HepG2 (cell line): ENCODE data around the gene XPNPEP2. TPM values are rescaled to one million over a fixed set of nuclear protein-coding genes. Genes with fewer than 3 reads are reported as not detected.
A peak's percentile ranks its signal among the peaks of the same experiment; 100 is the strongest.

Source experiments
- ATAC-seq: fragments of 200-7000 bp; cut with Tn5 transposase; 3 replicates; pipeline ENCODE4 v1.9.1; 2020; ENCODE audit warnings: mild to moderate bottlenecking, moderate library complexity
- BruUV-seq: library from RNA; stranded (reverse); fragments of 400-500 nt; replicated peaks from 2 replicates; lab custom pipeline; 2021; lab: Mats Ljungman, UMichigan
- CTCF ChIA-PET: fragments of 300-600 bp; formaldehyde crosslinking; extraction: SDS; loops from one replicate; lab custom pipeline; 2021; ENCODE audit warnings: low total read pairs, inconsistent platforms, low intra/inter-chr PET ratio; lab: Yijun Ruan, JAX
- POLR2A ChIA-PET: fragments of 350-600 bp; sonication (Branson Sonifier 250); formaldehyde crosslinking; loops from one replicate; lab custom pipeline; 2020; ENCODE audit warnings: antibody characterized with exemption, inconsistent platforms; lab: Yijun Ruan, JAX
- DNase-seq: peaks from one replicate; pipeline ENCODE4 v3.0.0-alpha.2; 2015; ENCODE audit warnings: low spot score
- FAIRE-seq: peaks from 3 replicates; lab custom pipeline; 2011; peaks lifted over from hg19 to GRCh38; lab: Jason Lieb, UNC
- H2AFZ ChIP-seq: one replicate; pipeline ENCODE4 v1.6.1; 2011; ENCODE audit warnings: low read length, inconsistent platforms
- H3K27ac ChIP-seq: fragments of 300-600 bp; 3 replicates; pipeline ENCODE4 v1.8.0; 2011; ENCODE audit warnings: mixed run types, mild to moderate bottlenecking, mixed read lengths, low read length, inconsistent platforms; ENCODE audit not compliant: insufficient read depth; ENCODE audit errors: extremely low read length
- H3K27me3 ChIP-seq, 2 experiments: fragments of 200-600 bp in 1 of 2; 2 replicates in 1 of 2; 3 replicates in 1 of 2; pipeline versions ENCODE4 v1.6.0 to v1.8.0; 2011; ENCODE audit warnings: low read length in 2 of 2, mild to moderate bottlenecking in 2 of 2, moderate library complexity in 2 of 2, inconsistent platforms in 1 of 2; ENCODE audit not compliant: insufficient read depth in 2 of 2, control insufficient read depth in 1 of 2
- H3K36me3 ChIP-seq, 2 experiments: fragments of 200-600 bp in 1 of 2; replicated peaks in 1 of 2; 2 replicates in 1 of 2; 3 replicates in 1 of 2; pipeline versions ENCODE4 v1.5.1 to v1.8.0; 2011; ENCODE audit warnings: low read length in 2 of 2, inconsistent platforms in 1 of 2; ENCODE audit not compliant: insufficient read depth in 2 of 2, control insufficient read depth in 1 of 2
- H3K4me1 ChIP-seq: 2 replicates; pipeline ENCODE4 v1.5.1; 2012; ENCODE audit warnings: low read length, inconsistent platforms; ENCODE audit not compliant: insufficient read depth
- H3K4me2 ChIP-seq: 2 replicates; pipeline ENCODE4 v1.6.0; 2011; ENCODE audit warnings: low read depth, low read length, inconsistent platforms
- H3K4me3 ChIP-seq, 3 experiments: fragments of 200-600 bp in 1 of 3; sonication (generic), shearing (Covaris generic) in 1 of 3; replicated peaks in 1 of 3; 2 replicates each; pipeline ENCODE4 v1.5.1; 2011 to 2016; ENCODE audit warnings: low read length in 3 of 3, inconsistent platforms in 2 of 3, low read depth in 2 of 3, mild to moderate bottlenecking in 2 of 3, control low read depth in 1 of 3, mixed read lengths in 1 of 3; ENCODE audit not compliant: insufficient read depth in 1 of 3
- H3K79me2 ChIP-seq: one replicate; pipeline ENCODE4 v1.6.1; 2011; ENCODE audit warnings: low read length, inconsistent platforms; ENCODE audit not compliant: insufficient read depth
- H3K9ac ChIP-seq: 2 replicates; pipeline ENCODE4 v1.6.0; 2011; ENCODE audit warnings: mild to moderate bottlenecking, low read depth, low read length, inconsistent platforms; ENCODE audit not compliant: insufficient read depth
- H3K9me3 ChIP-seq: 2 replicates; pipeline ENCODE4 v1.5.1; 2012; ENCODE audit warnings: mild to moderate bottlenecking, low read length
- H4K20me1 ChIP-seq: 2 replicates; pipeline ENCODE4 v1.6.0; 2011; ENCODE audit warnings: inconsistent platforms, mild to moderate bottlenecking, low read length, moderate library complexity; ENCODE audit not compliant: insufficient read depth
- BORCS8-MEF2B ChIP-seq: sonication (generic); formaldehyde crosslinking; IDR thresholded peaks from 2 replicates; pipeline ENCODE4 v1.8.0; 2022; ENCODE audit warnings: mild to moderate bottlenecking, missing genetic modification reagents
- MAFF ChIP-seq: IDR thresholded peaks from 2 replicates; pipeline ENCODE4 v1.6.1; 2011; ENCODE audit warnings: low read depth, low read length, improper control_type of control experiment
- MAFG ChIP-seq: sonication (generic); formaldehyde crosslinking; IDR thresholded peaks from 2 replicates; pipeline ENCODE4 v1.5.1; 2020; ENCODE audit warnings: mild to moderate bottlenecking, missing genetic modification reagents
- STAG1 ChIP-seq: sonication (generic); formaldehyde crosslinking; IDR thresholded peaks from 2 replicates; pipeline ENCODE4 v1.4.0; 2020; ENCODE audit warnings: missing genetic modification reagents
- ZNF761 ChIP-seq: sonication (generic); formaldehyde crosslinking; conservative IDR thresholded peaks from 2 replicates; pipeline ENCODE4 v1.4.0; 2020; ENCODE audit warnings: mild to moderate bottlenecking, missing genetic modification reagents
- ZNF766 ChIP-seq: sonication (generic); formaldehyde crosslinking; IDR thresholded peaks from 2 replicates; pipeline ENCODE4 v1.5.0; 2020; ENCODE audit warnings: missing genetic modification reagents, borderline replicate concordance
- WGBS: methylation state at CpG from one replicate; pipeline ENCODE4 v1.1.6; 2017; ENCODE audit warnings: low lambda C conversion rate; 5-methylcytosine and 5-hydroxymethylcytosine counted together
- in situ Hi-C: cut with HindIII; loops from 2 replicates; pipeline ENCODE4 v1.10.0; 2017; ENCODE audit warnings: low pct_unique_long_range_greater_than_20kb; ENCODE audit not compliant: extremely low pct_ligation_motif_present
- intact Hi-C: fragments of 100-400 bp; cut with micrococcal nuclease; formaldehyde crosslinking; loops from one replicate; pipeline ENCODE4 v1.10.0; 2022; ENCODE audit not compliant: unreplicated experiment
- polyA plus RNA-seq, 8 experiments: library from polyadenylated mRNA; depleted of rRNA in 3 of 8; stranded (reverse) in 7 of 8; unstranded in 1 of 8; fragments of >200 nt; fragmentation: Illumina TruSeq in 4 of 8; extraction: Trizol in 4 of 8; gene quantifications; 2 replicates each; pipeline versions ENCODE4 v1.2.1 to v1.2.3, GENCODE V29; 2011 to 2016; ENCODE audit warnings: low read depth in 4 of 8, missing spikeins in 1 of 8, mixed read lengths in 1 of 8; ENCODE audit not compliant: insufficient read depth in 1 of 8
- total RNA-seq, 5 experiments: library from RNA; depleted of rRNA; stranded (reverse); fragments of >200 nt; fragmentation: Illumina TruSeq; extraction: Trizol; gene quantifications; 2 replicates each; pipeline ENCODE4 v1.2.3, GENCODE V29; 2016; ENCODE audit warnings: low read depth in 1 of 5
- TF ChIP-seq, protein P1 (sequence below): sonication (generic); formaldehyde crosslinking; IDR thresholded peaks from 2 replicates; pipeline ENCODE4 v1.4.0; 2020; ENCODE audit warnings: missing genetic modification reagents
- TF ChIP-seq, protein P2 (sequence below): sonication (generic); formaldehyde crosslinking; IDR thresholded peaks from 2 replicates; pipeline ENCODE4 v1.5.0; 2020; ENCODE audit warnings: mild to moderate bottlenecking, missing genetic modification reagents, moderate library complexity
- TF ChIP-seq, protein P3 (sequence below): sonication (generic); formaldehyde crosslinking; IDR thresholded peaks from 2 replicates; pipeline ENCODE4 v1.5.1; 2020; ENCODE audit warnings: mild to moderate bottlenecking, missing genetic modification reagents, borderline replicate concordance
- TF ChIP-seq, protein P4 (sequence below): sonication (generic); formaldehyde crosslinking; IDR thresholded peaks from 2 replicates; pipeline ENCODE4 v1.5.1; 2020; ENCODE audit warnings: mild to moderate bottlenecking, missing genetic modification reagents, moderate library complexity

Gene XPNPEP2
- total and polyA plus RNA-seq, 2 of the 13 experiments (the other 11 are each of a cell fraction or from before 2014, with no cell fraction given): 1.1 to 1.8 TPM

DNA sequence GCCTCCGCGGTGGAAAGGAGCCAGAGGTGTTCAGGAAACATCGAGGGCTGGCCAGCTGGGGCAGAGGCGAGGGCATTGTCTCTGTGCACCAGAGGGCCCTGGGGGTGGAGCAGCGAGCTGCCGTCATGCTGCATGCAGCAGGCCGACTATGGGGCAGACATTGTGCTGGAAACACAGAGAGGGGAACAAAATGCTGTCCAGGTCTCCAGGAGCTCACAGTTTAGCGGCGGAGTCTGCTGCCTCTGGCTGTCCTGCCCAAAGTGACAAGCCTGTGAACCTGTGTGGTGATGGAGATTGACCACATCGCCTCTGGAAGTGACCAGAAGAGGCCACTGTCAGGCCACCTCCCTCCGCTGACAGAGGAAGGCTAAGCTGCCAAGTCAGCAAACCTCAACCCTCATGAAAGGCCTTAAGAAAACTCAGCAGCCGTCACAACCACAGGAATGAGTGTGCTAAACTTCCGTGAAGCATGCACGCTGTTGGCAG lies 20.8 kb downstream of the XPNPEP2 start:
- Histone ChIP-seq H3K27ac (no peak overlapping the region), H3K9ac (no peak overlapping the region), H3K4me2 (peak overlapping the region; percentile 7; the same call in 1 of the 2 replicates), H3K27me3 (no peaks in the 10 kb centered on the region), H4K20me1 (no peaks in the 10 kb centered on the region), H3K36me3 (no peaks in the 10 kb centered on the region), H3K4me1 (no peaks in the 10 kb centered on the region), H3K9me3 (no peaks in the 10 kb centered on the region), H3K79me2 (no peaks in the 10 kb centered on the region), H2AFZ (no peak overlapping the region), H3K4me3 (no peak overlapping the region)
- ChIA-PET CTCF (no interaction called here), POLR2A (interaction anchor here (0.6 kb wide), 1 partner anchor 14 kb away, joined by 3 read pairs; no protein-coding TSS in a partner anchor)
- FAIRE-seq (peak; percentile 52), DNase-seq (no peak), ATAC-seq (peak; percentile 80)
- BruUV-seq: no TSS peak
- in situ Hi-C loops: no loop called here
- intact Hi-C loops: no loop called here
- 53% methylated on average over 5 of the region's 14 CpGs for WGBS
- TF ChIP-seq, protein P1, sequence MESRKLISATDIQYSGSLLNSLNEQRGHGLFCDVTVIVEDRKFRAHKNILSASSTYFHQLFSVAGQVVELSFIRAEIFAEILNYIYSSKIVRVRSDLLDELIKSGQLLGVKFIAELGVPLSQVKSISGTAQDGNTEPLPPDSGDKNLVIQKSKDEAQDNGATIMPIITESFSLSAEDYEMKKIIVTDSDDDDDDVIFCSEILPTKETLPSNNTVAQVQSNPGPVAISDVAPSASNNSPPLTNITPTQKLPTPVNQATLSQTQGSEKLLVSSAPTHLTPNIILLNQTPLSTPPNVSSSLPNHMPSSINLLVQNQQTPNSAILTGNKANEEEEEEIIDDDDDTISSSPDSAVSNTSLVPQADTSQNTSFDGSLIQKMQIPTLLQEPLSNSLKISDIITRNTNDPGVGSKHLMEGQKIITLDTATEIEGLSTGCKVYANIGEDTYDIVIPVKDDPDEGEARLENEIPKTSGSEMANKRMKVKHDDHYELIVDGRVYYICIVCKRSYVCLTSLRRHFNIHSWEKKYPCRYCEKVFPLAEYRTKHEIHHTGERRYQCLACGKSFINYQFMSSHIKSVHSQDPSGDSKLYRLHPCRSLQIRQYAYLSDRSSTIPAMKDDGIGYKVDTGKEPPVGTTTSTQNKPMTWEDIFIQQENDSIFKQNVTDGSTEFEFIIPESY (CRISPR knock-in tag): peak; percentile 96
- no peak for TF ChIP-seq BORCS8-MEF2B (CRISPR knock-in tag)
- peak; percentile 54 for TF ChIP-seq STAG1 (CRISPR knock-in tag)
- no peak for TF ChIP-seq ZNF766 (CRISPR knock-in tag)
- TF ChIP-seq, protein P2, sequence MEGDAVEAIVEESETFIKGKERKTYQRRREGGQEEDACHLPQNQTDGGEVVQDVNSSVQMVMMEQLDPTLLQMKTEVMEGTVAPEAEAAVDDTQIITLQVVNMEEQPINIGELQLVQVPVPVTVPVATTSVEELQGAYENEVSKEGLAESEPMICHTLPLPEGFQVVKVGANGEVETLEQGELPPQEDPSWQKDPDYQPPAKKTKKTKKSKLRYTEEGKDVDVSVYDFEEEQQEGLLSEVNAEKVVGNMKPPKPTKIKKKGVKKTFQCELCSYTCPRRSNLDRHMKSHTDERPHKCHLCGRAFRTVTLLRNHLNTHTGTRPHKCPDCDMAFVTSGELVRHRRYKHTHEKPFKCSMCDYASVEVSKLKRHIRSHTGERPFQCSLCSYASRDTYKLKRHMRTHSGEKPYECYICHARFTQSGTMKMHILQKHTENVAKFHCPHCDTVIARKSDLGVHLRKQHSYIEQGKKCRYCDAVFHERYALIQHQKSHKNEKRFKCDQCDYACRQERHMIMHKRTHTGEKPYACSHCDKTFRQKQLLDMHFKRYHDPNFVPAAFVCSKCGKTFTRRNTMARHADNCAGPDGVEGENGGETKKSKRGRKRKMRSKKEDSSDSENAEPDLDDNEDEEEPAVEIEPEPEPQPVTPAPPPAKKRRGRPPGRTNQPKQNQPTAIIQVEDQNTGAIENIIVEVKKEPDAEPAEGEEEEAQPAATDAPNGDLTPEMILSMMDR (CRISPR knock-in tag): peak; percentile 59
- TF ChIP-seq ZNF761: no peak
- TF ChIP-seq MAFG (CRISPR knock-in tag): peak; percentile 46; the same call in 1 of the 2 replicates
- peak; percentile 88 for TF ChIP-seq MAFF
- TF ChIP-seq, protein P3, sequence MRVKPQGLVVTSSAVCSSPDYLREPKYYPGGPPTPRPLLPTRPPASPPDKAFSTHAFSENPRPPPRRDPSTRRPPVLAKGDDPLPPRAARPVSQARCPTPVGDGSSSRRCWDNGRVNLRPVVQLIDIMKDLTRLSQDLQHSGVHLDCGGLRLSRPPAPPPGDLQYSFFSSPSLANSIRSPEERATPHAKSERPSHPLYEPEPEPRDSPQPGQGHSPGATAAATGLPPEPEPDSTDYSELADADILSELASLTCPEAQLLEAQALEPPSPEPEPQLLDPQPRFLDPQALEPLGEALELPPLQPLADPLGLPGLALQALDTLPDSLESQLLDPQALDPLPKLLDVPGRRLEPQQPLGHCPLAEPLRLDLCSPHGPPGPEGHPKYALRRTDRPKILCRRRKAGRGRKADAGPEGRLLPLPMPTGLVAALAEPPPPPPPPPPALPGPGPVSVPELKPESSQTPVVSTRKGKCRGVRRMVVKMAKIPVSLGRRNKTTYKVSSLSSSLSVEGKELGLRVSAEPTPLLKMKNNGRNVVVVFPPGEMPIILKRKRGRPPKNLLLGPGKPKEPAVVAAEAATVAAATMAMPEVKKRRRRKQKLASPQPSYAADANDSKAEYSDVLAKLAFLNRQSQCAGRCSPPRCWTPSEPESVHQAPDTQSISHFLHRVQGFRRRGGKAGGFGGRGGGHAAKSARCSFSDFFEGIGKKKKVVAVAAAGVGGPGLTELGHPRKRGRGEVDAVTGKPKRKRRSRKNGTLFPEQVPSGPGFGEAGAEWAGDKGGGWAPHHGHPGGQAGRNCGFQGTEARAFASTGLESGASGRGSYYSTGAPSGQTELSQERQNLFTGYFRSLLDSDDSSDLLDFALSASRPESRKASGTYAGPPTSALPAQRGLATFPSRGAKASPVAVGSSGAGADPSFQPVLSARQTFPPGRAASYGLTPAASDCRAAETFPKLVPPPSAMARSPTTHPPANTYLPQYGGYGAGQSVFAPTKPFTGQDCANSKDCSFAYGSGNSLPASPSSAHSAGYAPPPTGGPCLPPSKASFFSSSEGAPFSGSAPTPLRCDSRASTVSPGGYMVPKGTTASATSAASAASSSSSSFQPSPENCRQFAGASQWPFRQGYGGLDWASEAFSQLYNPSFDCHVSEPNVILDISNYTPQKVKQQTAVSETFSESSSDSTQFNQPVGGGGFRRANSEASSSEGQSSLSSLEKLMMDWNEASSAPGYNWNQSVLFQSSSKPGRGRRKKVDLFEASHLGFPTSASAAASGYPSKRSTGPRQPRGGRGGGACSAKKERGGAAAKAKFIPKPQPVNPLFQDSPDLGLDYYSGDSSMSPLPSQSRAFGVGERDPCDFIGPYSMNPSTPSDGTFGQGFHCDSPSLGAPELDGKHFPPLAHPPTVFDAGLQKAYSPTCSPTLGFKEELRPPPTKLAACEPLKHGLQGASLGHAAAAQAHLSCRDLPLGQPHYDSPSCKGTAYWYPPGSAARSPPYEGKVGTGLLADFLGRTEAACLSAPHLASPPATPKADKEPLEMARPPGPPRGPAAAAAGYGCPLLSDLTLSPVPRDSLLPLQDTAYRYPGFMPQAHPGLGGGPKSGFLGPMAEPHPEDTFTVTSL (CRISPR knock-in tag): no peak
- TF ChIP-seq, protein P4, sequence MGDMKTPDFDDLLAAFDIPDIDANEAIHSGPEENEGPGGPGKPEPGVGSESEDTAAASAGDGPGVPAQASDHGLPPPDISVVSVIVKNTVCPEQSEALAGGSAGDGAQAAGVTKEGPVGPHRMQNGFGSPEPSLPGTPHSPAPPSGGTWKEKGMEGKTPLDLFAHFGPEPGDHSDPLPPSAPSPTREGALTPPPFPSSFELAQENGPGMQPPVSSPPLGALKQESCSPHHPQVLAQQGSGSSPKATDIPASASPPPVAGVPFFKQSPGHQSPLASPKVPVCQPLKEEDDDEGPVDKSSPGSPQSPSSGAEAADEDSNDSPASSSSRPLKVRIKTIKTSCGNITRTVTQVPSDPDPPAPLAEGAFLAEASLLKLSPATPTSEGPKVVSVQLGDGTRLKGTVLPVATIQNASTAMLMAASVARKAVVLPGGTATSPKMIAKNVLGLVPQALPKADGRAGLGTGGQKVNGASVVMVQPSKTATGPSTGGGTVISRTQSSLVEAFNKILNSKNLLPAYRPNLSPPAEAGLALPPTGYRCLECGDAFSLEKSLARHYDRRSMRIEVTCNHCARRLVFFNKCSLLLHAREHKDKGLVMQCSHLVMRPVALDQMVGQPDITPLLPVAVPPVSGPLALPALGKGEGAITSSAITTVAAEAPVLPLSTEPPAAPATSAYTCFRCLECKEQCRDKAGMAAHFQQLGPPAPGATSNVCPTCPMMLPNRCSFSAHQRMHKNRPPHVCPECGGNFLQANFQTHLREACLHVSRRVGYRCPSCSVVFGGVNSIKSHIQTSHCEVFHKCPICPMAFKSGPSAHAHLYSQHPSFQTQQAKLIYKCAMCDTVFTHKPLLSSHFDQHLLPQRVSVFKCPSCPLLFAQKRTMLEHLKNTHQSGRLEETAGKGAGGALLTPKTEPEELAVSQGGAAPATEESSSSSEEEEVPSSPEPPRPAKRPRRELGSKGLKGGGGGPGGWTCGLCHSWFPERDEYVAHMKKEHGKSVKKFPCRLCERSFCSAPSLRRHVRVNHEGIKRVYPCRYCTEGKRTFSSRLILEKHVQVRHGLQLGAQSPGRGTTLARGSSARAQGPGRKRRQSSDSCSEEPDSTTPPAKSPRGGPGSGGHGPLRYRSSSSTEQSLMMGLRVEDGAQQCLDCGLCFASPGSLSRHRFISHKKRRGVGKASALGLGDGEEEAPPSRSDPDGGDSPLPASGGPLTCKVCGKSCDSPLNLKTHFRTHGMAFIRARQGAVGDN: peak; percentile 29; the same call in 1 of the 2 replicates
